ENCODE data around the gene FAM81A. TPM values are rescaled to one million over a fixed set of nuclear protein-coding genes. Genes with fewer than 3 reads are reported as not detected.
"Not testable (repeated sequence)": the region's sequence is repeated elsewhere in the genome, so short reads cannot be mapped to it uniquely, and the experiment has no call there.

FAM81A gene
- total RNA-seq, 4 donors from 2014 or later: 1.8 to 15.5 (median 7.9) TPM

DNA sequence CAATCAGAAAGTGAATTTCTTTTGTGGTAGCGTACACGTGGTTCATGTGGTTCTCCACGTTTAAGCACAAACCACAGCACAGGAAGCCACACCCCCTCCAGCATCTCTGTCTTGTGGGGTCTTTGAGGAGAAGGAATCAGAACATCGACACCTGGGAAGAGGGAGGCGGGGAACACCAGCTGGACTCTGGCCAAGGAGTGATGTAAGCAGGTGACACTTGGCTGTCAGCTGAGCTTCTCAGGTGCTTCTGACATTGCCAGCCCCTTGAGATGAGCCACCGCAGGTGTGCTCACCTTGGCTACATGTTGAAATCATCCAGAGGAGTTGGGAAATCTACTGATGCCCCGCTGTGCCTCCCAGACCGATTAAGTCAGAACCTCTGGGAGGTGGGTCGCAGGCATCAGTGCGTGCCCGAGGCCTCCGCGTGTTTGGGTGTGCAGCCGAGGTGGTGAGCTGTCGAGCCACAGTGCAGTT lies 85.0 kb downstream of the FAM81A start:
- H3K9me3 ChIP-seq: no peaks in the 10 kb centered on the region
- no peaks in the 10 kb centered on the region for H3K36me3 ChIP-seq
- WGBS, 2 donors: 80 to 86% methylated on average over 15 of the region's 15 CpGs
- H3K27me3 ChIP-seq: no peaks in the 10 kb centered on the region
- TF ChIP-seq POLR2A (IDR thresholded peaks at IDR 0.05): no peak
- TF ChIP-seq EP300 (IDR thresholded peaks at IDR 0.05): no peak
- no peak for TF ChIP-seq CTCF (IDR thresholded peaks at IDR 0.05)
- no peak overlapping the region for H3K27ac ChIP-seq
- no peak overlapping the region for H3K4me3 ChIP-seq
- DNase-seq (ENCODE audit: low spot score in 2 of 2): no peak
- no peaks in the 10 kb centered on the region for H3K4me1 ChIP-seq

- 78 to 87% methylated on average over 6 of the region's 6 CpGs for WGBS, 2 donors
- no peak for DNase-seq (ENCODE audit: low spot score in 2 of 2)
- Histone ChIP-seq H3K36me3 (no peaks in the 10 kb centered on the region), H3K27ac (no peak overlapping the region), H3K4me3 (no peak overlapping the region), H3K27me3 (no peaks in the 10 kb centered on the region), H3K9me3 (no peaks in the 10 kb centered on the region), H3K4me1 (no peaks in the 10 kb centered on the region)
- TF ChIP-seq POLR2A (IDR thresholded peaks at IDR 0.05) (no peak), CTCF (IDR thresholded peaks at IDR 0.05) (no peak), EP300 (IDR thresholded peaks at IDR 0.05) (no peak)
Observed at GRCh38 chr15:59523702-59524101, 85.7 kb downstream of the FAM81A start.

- peaks cover 0 to 5% (median 0%) of the 10 kb centered on the region in 4 donors for H3K4me1 ChIP-seq
- 48 to 51% methylated on average over 5 of the region's 5 CpGs for WGBS, 2 donors
Observed at GRCh38 chr15:59524331-59524731, 86.3 kb downstream of the FAM81A start.

DNA sequence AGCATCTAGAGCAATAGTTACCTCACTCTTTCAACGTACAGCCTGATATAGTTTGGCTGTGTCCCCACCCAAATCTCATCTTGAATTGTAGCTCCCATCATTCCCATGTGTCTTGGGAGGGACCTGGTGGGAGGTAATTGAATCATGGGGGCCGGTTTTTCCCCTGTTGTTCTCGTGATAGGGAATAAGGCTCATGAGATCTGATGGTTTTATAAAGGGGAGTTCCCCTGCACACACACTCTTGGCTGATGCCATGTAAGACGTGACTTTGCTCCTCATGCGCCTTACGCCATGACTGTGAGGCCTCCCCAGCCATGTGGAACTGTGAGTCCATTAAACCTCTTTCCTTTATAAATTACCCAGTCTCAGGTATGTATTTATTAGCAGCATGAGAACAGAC lies 88.5 kb downstream of the FAM81A start:
- H3K4me1 ChIP-seq; H3K4me3 ChIP-seq; H3K36me3 ChIP-seq; DNase-seq (ENCODE audit: low spot score in 2 of 2); H3K27me3 ChIP-seq; H3K27ac ChIP-seq; H3K9me3 ChIP-seq: not testable (repeated sequence)
- 82 to 83% methylated on average over 6 of the region's 6 CpGs for WGBS, 2 donors

More at GRCh38 chr15:59524331-59524731, 86.3 kb downstream of the FAM81A start:
- H3K27me3 ChIP-seq: no peaks in the 10 kb centered on the region
- no peak for DNase-seq (ENCODE audit: low spot score in 2 of 2)
- H3K27ac ChIP-seq: no peak overlapping the region
- no peak overlapping the region for H3K4me3 ChIP-seq
- H3K9me3 ChIP-seq: no peaks in the 10 kb centered on the region
- no peak for TF ChIP-seq CTCF (IDR thresholded peaks at IDR 0.05)
- no peak for TF ChIP-seq POLR2A (IDR thresholded peaks at IDR 0.05)
- peak in 1 of 2 donors; percentile 10 for TF ChIP-seq EP300 (IDR thresholded peaks at IDR 0.05)
- no peaks in the 10 kb centered on the region for H3K36me3 ChIP-seq

- Histone ChIP-seq H3K27me3 (no peaks in the 10 kb centered on the region), H3K9me3 (no peaks in the 10 kb centered on the region), H3K4me3 (no peak overlapping the region), H3K27ac (no peak overlapping the region), H3K4me1 (peaks cover 0 to 15% (median 0%) of the 10 kb centered on the region in 4 donors), H3K36me3 (no peaks in the 10 kb centered on the region)
- no peak for DNase-seq (ENCODE audit: low spot score in 2 of 2)
- TF ChIP-seq EP300 (IDR thresholded peaks at IDR 0.05) (no peak), CTCF (IDR thresholded peaks at IDR 0.05) (no peak), POLR2A (IDR thresholded peaks at IDR 0.05) (no peak)
- WGBS, 2 donors: 89 to 93% methylated on average over 1 of the region's 1 CpG
Observed at GRCh38 chr15:59528429-59528828, 90.4 kb downstream of the FAM81A start.

DNA sequence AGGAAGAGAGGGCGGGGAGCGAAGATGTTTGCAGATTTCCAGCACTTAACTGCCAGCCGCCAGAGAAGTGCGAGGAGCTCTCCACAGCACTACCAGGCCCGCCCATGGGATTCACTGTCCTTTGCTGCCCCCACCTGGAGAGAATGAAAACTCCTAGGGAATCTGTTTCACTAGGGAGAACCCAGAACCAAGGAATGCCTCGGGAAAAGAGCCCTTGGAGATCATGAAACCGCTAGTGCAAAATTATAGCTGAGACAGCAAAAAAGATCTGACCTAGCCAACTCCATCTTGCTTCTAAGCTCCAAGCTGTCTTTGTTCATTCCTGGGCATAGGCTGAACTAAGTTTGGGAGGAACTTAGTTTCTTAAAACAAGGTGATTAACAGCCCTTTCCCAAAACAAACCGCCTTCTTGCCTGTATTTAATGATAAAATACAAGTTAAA lies 91.0 kb downstream of the FAM81A start:
- TF ChIP-seq CTCF (IDR thresholded peaks at IDR 0.05) (peak; percentile 74 to 84 (median 80)), POLR2A (IDR thresholded peaks at IDR 0.05) (no peak), EP300 (IDR thresholded peaks at IDR 0.05) (no peak)
- Histone ChIP-seq H3K4me1 (peaks cover 0 to 15% (median 0%) of the 10 kb centered on the region in 4 donors), H3K9me3 (no peaks in the 10 kb centered on the region), H3K27me3 (no peaks in the 10 kb centered on the region), H3K36me3 (no peaks in the 10 kb centered on the region), H3K27ac (no peak overlapping the region), H3K4me3 (no peak overlapping the region)
- DNase-seq (ENCODE audit: low spot score in 2 of 2): peak; percentile 58 to 93
- 14 to 17% methylated on average over 8 of the region's 8 CpGs for WGBS, 2 donors
